ENCODE measurements around the gene EIF4EBP3.

Gene EIF4EBP3

GRCh38 chr5:140547508-140548299, at the start of gene EIF4EBP3:
EIF4EBP3 (plus strand) TSS chr5:140547662; CDS start chr5:140547738, 76 bp downstream.
- DNase-seq: peak; percentile 86

GRCh38 chr5:140497897-140498296, 49.6 kb upstream of the EIF4EBP3 start:
- DNase-seq: no peak

- DNase-seq: no peak
These were observed 48.9 kb upstream of the EIF4EBP3 start for GRCh38 chr5:140498591-140498990.

- DNase-seq: no peak
These were observed 44.6 kb upstream of the EIF4EBP3 start for GRCh38 chr5:140502834-140503233.

GRCh38 chr5:140509898-140510297, 37.6 kb upstream of the EIF4EBP3 start:
- DNase-seq: no peak

- DNase-seq: no peak
These were observed 34.3 kb upstream of the EIF4EBP3 start for GRCh38 chr5:140513124-140513523.

GRCh38 chr5:140524003-140524402, 23.5 kb upstream of the EIF4EBP3 start:
- no peak for DNase-seq

GRCh38 chr5:140540227-140540626, 7.2 kb upstream of the EIF4EBP3 start:
- no peak for DNase-seq

- DNase-seq: no peak
These were observed 4.5 kb upstream of the EIF4EBP3 start for GRCh38 chr5:140542972-140543371.

- no peak for DNase-seq
These were observed 2.5 kb upstream of the EIF4EBP3 start for GRCh38 chr5:140544986-140545385.

GRCh38 chr5:140545606-140546005, 1.9 kb upstream of the EIF4EBP3 start:
- DNase-seq: no peak

GRCh38 chr5:140546851-140547507, 483 bp upstream of the EIF4EBP3 start:
- DNase-seq: no peak

GRCh38 chr5:140548300-140548688, 832 bp downstream of the EIF4EBP3 start:
- no peak for DNase-seq

- no peak for DNase-seq
These were observed 1.3 kb downstream of the EIF4EBP3 start for GRCh38 chr5:140548791-140549190.

GRCh38 chr5:140549237-140550144, 2.0 kb downstream of the EIF4EBP3 start:
- DNase-seq: no peak

GRCh38 chr5:140550147-140551079, 3.0 kb downstream of the EIF4EBP3 start:
- DNase-seq: no peak

GRCh38 chr5:140551872-140552271, 4.4 kb downstream of the EIF4EBP3 start:
- no peak for DNase-seq

- DNase-seq: no peak
These were observed 6.2 kb downstream of the EIF4EBP3 start for GRCh38 chr5:140553657-140554056.

- DNase-seq: no peak
These were observed 7.0 kb downstream of the EIF4EBP3 start for GRCh38 chr5:140554454-140554853.

- no peak for DNase-seq
These were observed 8.4 kb downstream of the EIF4EBP3 start for GRCh38 chr5:140555747-140556312.

- no peak for DNase-seq
These were observed 9.0 kb downstream of the EIF4EBP3 start for GRCh38 chr5:140556438-140556837.

All from NCI-H526 treated with DMSO at 0.1 percent for 48 hours (cell line).